ENCODE measurements around the gene INCENP. TPM values are rescaled to one million over a fixed set of nuclear protein-coding genes. Genes with fewer than 3 reads are reported as not detected.

The INCENP gene
- total RNA-seq, 3 donors from 2014 or later, result 29.9 to 36.1 (median 32.6) TPM

DNA sequence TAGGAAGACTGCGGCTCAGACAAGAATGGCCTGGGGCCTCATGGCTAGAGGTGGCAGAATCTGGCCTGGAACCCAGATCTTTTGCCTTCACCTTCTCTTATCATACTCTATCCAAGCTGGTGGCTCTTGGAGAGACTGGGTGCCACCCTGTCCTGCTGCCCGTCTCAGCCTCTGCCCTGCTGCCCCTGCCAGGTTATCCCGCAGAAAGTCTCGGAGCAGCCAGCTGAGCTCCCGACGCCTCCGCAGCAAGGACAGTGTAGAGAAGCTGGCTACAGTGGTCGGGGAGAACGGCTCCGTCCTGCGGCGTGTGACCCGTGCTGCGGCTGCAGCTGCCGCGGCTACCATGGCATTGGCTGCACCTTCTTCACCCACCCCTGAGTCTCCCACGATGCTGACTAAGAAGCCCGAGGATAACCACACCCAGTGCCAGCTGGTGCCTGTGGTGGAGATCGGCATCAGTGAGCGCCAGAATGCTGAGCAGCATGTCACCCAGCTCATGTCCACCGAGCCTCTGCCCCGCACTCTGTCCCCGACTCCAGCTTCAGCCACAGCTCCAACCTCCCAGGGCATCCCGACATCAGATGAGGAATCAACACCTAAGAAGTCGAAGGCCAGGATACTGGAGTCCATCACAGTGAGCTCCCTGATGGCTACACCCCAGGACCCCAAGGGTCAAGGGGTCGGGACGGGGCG lies 5.9 kb downstream of the INCENP start:
- H3K4me1 ChIP-seq (ENCODE audit: low read depth), result peaks cover 9% of the 10 kb centered on the region
- TF ChIP-seq, protein P1, sequence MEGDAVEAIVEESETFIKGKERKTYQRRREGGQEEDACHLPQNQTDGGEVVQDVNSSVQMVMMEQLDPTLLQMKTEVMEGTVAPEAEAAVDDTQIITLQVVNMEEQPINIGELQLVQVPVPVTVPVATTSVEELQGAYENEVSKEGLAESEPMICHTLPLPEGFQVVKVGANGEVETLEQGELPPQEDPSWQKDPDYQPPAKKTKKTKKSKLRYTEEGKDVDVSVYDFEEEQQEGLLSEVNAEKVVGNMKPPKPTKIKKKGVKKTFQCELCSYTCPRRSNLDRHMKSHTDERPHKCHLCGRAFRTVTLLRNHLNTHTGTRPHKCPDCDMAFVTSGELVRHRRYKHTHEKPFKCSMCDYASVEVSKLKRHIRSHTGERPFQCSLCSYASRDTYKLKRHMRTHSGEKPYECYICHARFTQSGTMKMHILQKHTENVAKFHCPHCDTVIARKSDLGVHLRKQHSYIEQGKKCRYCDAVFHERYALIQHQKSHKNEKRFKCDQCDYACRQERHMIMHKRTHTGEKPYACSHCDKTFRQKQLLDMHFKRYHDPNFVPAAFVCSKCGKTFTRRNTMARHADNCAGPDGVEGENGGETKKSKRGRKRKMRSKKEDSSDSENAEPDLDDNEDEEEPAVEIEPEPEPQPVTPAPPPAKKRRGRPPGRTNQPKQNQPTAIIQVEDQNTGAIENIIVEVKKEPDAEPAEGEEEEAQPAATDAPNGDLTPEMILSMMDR (IDR thresholded peaks at IDR 0.05), result no peak
- DNase-seq, result no peak
- H3K36me3 ChIP-seq (ENCODE audit: low read depth), result no peaks in the 10 kb centered on the region
- no peak for ATAC-seq
- intact Hi-C loops (cut with DNase I, micrococcal nuclease), result no loop called here
- no peak overlapping the region for H3K4me3 ChIP-seq
- H3K9me3 ChIP-seq, result no peaks in the 10 kb centered on the region

DNA sequence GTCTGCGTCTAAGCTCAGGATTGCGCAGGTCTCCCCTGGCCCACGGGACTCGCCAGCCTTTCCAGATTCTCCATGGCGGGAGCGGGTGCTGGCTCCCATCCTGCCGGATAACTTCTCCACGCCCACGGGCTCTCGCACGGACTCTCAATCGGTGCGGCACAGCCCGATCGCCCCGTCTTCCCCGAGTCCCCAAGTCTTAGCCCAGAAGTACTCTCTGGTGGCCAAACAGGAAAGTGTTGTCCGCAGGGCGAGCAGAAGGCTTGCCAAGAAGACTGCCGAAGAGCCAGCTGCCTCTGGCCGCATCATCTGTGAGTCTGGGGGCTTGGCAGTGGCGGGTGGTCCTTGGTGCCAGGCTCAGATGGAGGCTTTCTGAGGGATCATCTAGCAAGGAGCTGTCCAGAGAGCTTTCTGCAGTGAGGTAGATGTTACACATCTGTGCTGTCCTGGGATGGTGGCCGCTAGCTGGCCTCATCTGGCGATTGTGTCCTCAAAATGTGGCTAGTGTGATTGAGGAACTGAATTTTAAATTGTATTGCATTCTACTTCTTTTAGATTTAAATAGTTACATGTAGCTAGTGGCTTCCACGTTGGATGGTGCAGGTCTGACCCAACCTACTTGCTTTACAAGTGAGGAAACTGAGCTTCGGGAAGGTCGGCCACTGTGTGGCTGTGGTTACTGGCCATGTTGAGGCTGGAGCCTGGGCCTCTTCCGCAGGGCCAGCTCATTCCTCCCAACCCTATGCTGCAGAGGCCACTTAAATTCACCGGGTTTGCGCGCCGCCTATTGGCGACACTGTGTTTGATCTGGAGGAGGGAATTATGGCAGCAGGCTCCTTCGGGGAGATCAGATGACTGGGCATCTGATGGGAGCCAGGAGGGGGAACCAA lies 6.7 kb downstream of the INCENP start:
- H3K36me3 ChIP-seq (ENCODE audit: low read depth), result no peaks in the 10 kb centered on the region
- TF ChIP-seq, protein P1 (IDR thresholded peaks at IDR 0.05), result no peak
- no peak for DNase-seq

DNA sequence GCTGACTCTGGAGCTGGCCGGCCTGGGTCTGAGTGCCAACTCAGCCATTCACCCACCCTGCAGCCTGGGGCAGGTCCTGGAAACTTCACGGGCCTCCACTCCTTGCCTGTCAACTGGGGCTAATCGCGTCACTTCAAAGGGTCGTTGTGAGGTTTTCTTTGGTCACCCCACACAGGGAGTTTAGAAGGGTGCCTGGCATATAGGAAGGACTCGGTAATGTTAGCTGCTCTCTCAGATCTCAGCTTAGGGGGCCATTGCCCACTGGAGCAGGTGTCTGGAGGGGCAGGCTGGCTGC lies 7.3 kb downstream of the INCENP start:
- DNase-seq (no peak), ATAC-seq (no peak)
- TF ChIP-seq, protein P1 (IDR thresholded peaks at IDR 0.05), result no peak
- intact Hi-C loops (cut with DNase I, micrococcal nuclease), result no loop called here
- H3K9me3 ChIP-seq, result no peaks in the 10 kb centered on the region
- H3K36me3 ChIP-seq (ENCODE audit: low read depth), result no peaks in the 10 kb centered on the region
- H3K4me3 ChIP-seq, result no peak overlapping the region
- H3K4me1 ChIP-seq (ENCODE audit: low read depth), result no peaks in the 10 kb centered on the region

More for the DNA sequence above, 6.7 kb downstream of the INCENP start:
- peaks cover 1% of the 10 kb centered on the region for H3K4me1 ChIP-seq (ENCODE audit: low read depth)
- intact Hi-C loops (cut with DNase I, micrococcal nuclease), result no loop called here
- ATAC-seq, result no peak
- no peaks in the 10 kb centered on the region for H3K9me3 ChIP-seq
- no peak overlapping the region for H3K4me3 ChIP-seq

DNA sequence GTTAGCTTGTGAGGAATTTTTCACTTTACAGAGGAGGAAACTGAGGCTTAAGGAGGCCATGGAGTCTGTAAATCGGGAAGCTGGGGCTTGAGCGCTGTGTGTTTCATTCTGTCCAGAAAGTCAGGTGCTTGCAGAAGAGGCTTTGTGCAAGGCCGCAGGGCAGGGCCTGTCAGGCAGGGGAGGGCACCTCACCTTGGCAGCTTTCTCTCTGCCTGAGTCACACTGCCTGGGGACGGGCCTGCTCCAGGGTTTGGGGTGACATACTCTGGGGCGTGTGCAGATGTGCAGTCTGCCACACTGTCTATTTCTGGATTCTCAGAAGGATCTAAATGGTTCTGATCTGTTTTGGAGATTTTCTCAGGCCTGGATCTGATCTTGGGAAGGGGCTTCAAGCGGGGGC lies 8.4 kb downstream of the INCENP start:
- Histone ChIP-seq H3K4me1 (ENCODE audit: low read depth) (no peaks in the 10 kb centered on the region), H3K9me3 (no peaks in the 10 kb centered on the region), H3K4me3 (no peak overlapping the region), H3K36me3 (ENCODE audit: low read depth) (no peaks in the 10 kb centered on the region)
- TF ChIP-seq, protein P1 (IDR thresholded peaks at IDR 0.05), result no peak
- intact Hi-C loops (cut with DNase I, micrococcal nuclease), result no loop called here
- no peak for DNase-seq
- ATAC-seq, result no peak

DNA sequence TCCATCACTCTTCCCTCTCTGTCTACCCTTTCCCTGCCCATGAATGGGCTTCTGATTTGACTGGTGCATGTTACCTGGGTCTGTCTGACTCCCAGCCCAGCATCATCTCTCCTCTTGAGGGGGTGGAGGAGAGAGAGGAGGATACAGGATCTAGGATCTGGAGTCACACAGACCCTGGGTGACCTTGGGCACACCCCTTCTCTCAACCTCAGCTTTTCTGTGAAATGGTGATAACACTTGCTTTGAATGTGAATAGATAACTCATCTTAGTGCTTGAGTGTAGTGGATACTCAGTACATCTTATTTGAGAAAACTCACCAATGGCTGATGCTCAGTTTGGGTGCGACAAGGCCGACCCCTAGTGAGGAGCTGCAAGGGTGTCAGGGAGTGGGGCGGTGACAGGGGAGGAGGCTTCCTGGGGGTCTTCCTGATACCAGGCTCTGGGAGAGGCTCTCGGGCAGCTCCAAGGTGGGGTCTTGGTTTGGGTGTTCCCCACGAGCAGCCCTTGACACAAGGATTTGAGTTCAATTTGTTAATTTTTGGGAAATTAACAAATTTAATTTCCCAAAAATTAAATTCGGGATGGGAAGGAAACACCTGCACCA lies 9.0 kb downstream of the INCENP start:
- ATAC-seq, result no peak
- Histone ChIP-seq H3K4me3 (no peak overlapping the region), H3K4me1 (ENCODE audit: low read depth) (no peaks in the 10 kb centered on the region), H3K9me3 (no peaks in the 10 kb centered on the region), H3K36me3 (ENCODE audit: low read depth) (no peaks in the 10 kb centered on the region)
- intact Hi-C loops (cut with DNase I, micrococcal nuclease), result no loop called here
- TF ChIP-seq, protein P1 (IDR thresholded peaks at IDR 0.05), result no peak
- no peak for DNase-seq
